ENCODE results near the gene EML6.

Gene EML6

GRCh38 chr2:54758951-54759350 is 35.5 kb downstream of the EML6 start:
- DNase-seq (ENCODE audit: low spot score) = no peak

- no peak for DNase-seq (ENCODE audit: low spot score)
Measured at GRCh38 chr2:54760310-54760709, 36.8 kb downstream of the EML6 start.

GRCh38 chr2:54763636-54764291 is 40.3 kb downstream of the EML6 start:
- no peak for DNase-seq (ENCODE audit: low spot score)

GRCh38 chr2:54767921-54768320 is 44.5 kb downstream of the EML6 start:
- no peak for DNase-seq (ENCODE audit: low spot score)

- DNase-seq (ENCODE audit: low spot score) = no peak
Measured at GRCh38 chr2:54768772-54769428, 45.4 kb downstream of the EML6 start.

- no peak for DNase-seq (ENCODE audit: low spot score)
Measured at GRCh38 chr2:54770211-54770610, 46.7 kb downstream of the EML6 start.

GRCh38 chr2:54770676-54771075 is 47.2 kb downstream of the EML6 start:
- DNase-seq (ENCODE audit: low spot score) = no peak

- DNase-seq (ENCODE audit: low spot score) = no peak
Measured at GRCh38 chr2:54771166-54771885, 47.9 kb downstream of the EML6 start.

GRCh38 chr2:54772110-54772509 is 48.6 kb downstream of the EML6 start:
- DNase-seq (ENCODE audit: low spot score) = no peak

- no peak for DNase-seq (ENCODE audit: low spot score)
Measured at GRCh38 chr2:54772531-54772930, 49.1 kb downstream of the EML6 start.

- DNase-seq (ENCODE audit: low spot score) = no peak
Measured at GRCh38 chr2:54773233-54773632, 49.8 kb downstream of the EML6 start.

- no peak for DNase-seq (ENCODE audit: low spot score)
Measured at GRCh38 chr2:54773838-54774237, 50.4 kb downstream of the EML6 start.

- no peak for DNase-seq (ENCODE audit: low spot score)
Measured at GRCh38 chr2:54775710-54776109, 52.2 kb downstream of the EML6 start.

GRCh38 chr2:54776494-54776893 is 53.0 kb downstream of the EML6 start:
- DNase-seq (ENCODE audit: low spot score) = no peak

GRCh38 chr2:54783349-54783748 is 59.9 kb downstream of the EML6 start:
- DNase-seq (ENCODE audit: low spot score) = no peak

GRCh38 chr2:54787270-54787669 is 63.8 kb downstream of the EML6 start:
- no peak for DNase-seq (ENCODE audit: low spot score)

- DNase-seq (ENCODE audit: low spot score) = no peak
Measured at GRCh38 chr2:54787755-54788366, 64.4 kb downstream of the EML6 start.

GRCh38 chr2:54789878-54790277 is 66.4 kb downstream of the EML6 start:
- DNase-seq (ENCODE audit: low spot score) = no peak

- DNase-seq (ENCODE audit: low spot score) = no peak
Measured at GRCh38 chr2:54791831-54792230, 68.4 kb downstream of the EML6 start.

GRCh38 chr2:54797307-54797706 is 73.8 kb downstream of the EML6 start:
- no peak for DNase-seq (ENCODE audit: low spot score)

GRCh38 chr2:54801352-54801751 is 77.9 kb downstream of the EML6 start:
- no peak for DNase-seq (ENCODE audit: low spot score)

- DNase-seq (ENCODE audit: low spot score) = no peak
Measured at GRCh38 chr2:54803783-54804751, 80.6 kb downstream of the EML6 start.

All from CD4-positive, alpha-beta T cell treated with Interleukin-2 at 100 ng/mL for 4 hours (primary cell).